Effector memory CD8-positive, alpha-beta T cell (primary cell): Measurements from ENCODE around the gene ASCC1.

Experiments
- ATAC-seq: fragments of 150-1000 bp; cut with Tn5 transposase; replicated peaks from 2 replicates; pipeline ENCODE4 v1.10.0; 2021; ENCODE audit warnings: mild to moderate bottlenecking, moderate library complexity
- DNase-seq, 3 experiments: peaks; one replicate each; pipeline ENCODE4 v3.0.0; 2021
- H3K27ac Mint-ChIP-seq, 2 donors: one replicate each; pipeline ENCODE4 v1.8.0; 2022; ENCODE audit warnings: mild to moderate bottlenecking in 2 of 2, mixed read lengths in 2 of 2, moderate library complexity in 2 of 2
- H3K27me3 Mint-ChIP-seq, 2 donors: one replicate each; pipeline ENCODE4 v1.8.0; 2022; ENCODE audit warnings: mixed read lengths in 2 of 2
- H3K36me3 Mint-ChIP-seq: one replicate; pipeline ENCODE4 v1.8.0; 2022; ENCODE audit warnings: mild to moderate bottlenecking, moderate library complexity, mixed read lengths; ENCODE audit not compliant: insufficient read depth
- H3K4me1 Mint-ChIP-seq, 2 donors: one replicate each; pipeline ENCODE4 v1.8.0; 2022; ENCODE audit warnings: low read depth in 2 of 2, mixed read lengths in 2 of 2
- H3K4me3 Mint-ChIP-seq, 2 donors: one replicate each; pipeline ENCODE4 v1.8.0; 2022; ENCODE audit warnings: mild to moderate bottlenecking in 2 of 2, mixed read lengths in 2 of 2, moderate library complexity in 2 of 2
- H3K9me3 Mint-ChIP-seq, 2 donors: one replicate each; pipeline ENCODE4 v1.8.0; 2022; ENCODE audit warnings: mixed read lengths in 2 of 2

The ASCC1 gene

GRCh38 chr10:72079356-72079755 lies 136.7 kb downstream of the ASCC1 start:
- Mint-ChIP-seq H3K4me3 (peak overlapping the region; percentile 74 to 94), H3K4me1 (peaks cover 84 to 85% of the 10 kb centered on the region in 2 donors), H3K27me3 (no peaks in the 10 kb centered on the region), H3K27ac (peak overlapping the region; percentile 94 to 99), H3K36me3 (peaks cover 98% of the 10 kb centered on the region), H3K9me3 (no peaks in the 10 kb centered on the region)
- peak; percentile 57 for ATAC-seq
- DNase-seq = peak; percentile 70 to 85 (median 81)

GRCh38 chr10:72077275-72077990 lies 138.6 kb downstream of the ASCC1 start:
- H3K9me3 Mint-ChIP-seq = no peaks in the 10 kb centered on the region
- H3K4me1 Mint-ChIP-seq = peaks cover 75 to 80% of the 10 kb centered on the region in 2 donors
- peak overlapping the region; percentile 76 to 94 for H3K4me3 Mint-ChIP-seq
- H3K27me3 Mint-ChIP-seq = no peaks in the 10 kb centered on the region
- DNase-seq = no peak
- ATAC-seq = no peak
- H3K36me3 Mint-ChIP-seq = peaks cover 98% of the 10 kb centered on the region
- peak overlapping the region; percentile 91 to 99 for H3K27ac Mint-ChIP-seq

- peaks cover 98% of the 10 kb centered on the region for H3K36me3 Mint-ChIP-seq
- ATAC-seq (no peak), DNase-seq (no peak)
- peak overlapping the region; percentile 91 to 99 for H3K27ac Mint-ChIP-seq
- H3K4me1 Mint-ChIP-seq = peaks cover 70 to 80% of the 10 kb centered on the region in 2 donors
- no peaks in the 10 kb centered on the region for H3K9me3 Mint-ChIP-seq
- no peaks in the 10 kb centered on the region for H3K27me3 Mint-ChIP-seq
- peak overlapping the region; percentile 76 to 94 for H3K4me3 Mint-ChIP-seq
Measured at GRCh38 chr10:72076756-72077155, 139.3 kb downstream of the ASCC1 start.

- H3K4me1 Mint-ChIP-seq = peaks cover 67 to 77% of the 10 kb centered on the region in 2 donors
- H3K9me3 Mint-ChIP-seq = no peaks in the 10 kb centered on the region
- peak overlapping the region; percentile 76 to 94 for H3K4me3 Mint-ChIP-seq
- ATAC-seq = no peak
- peaks cover 98% of the 10 kb centered on the region for H3K36me3 Mint-ChIP-seq
- peak overlapping the region; percentile 48 to 99 for H3K27ac Mint-ChIP-seq
- H3K27me3 Mint-ChIP-seq = no peaks in the 10 kb centered on the region
- peak in 1 of 3 experiments; percentile 1 for DNase-seq
Measured at GRCh38 chr10:72075376-72076115, 140.5 kb downstream of the ASCC1 start.

- Mint-ChIP-seq H3K9me3 (no peaks in the 10 kb centered on the region), H3K4me3 (peak overlapping the region; percentile 62 to 94), H3K4me1 (peaks cover 64 to 75% of the 10 kb centered on the region in 2 donors), H3K27me3 (no peaks in the 10 kb centered on the region), H3K27ac (peak overlapping the region in 1 of 2 donors; percentile 99), H3K36me3 (peaks cover 98% of the 10 kb centered on the region)
- DNase-seq (peak in 1 of 3 experiments; percentile 4), ATAC-seq (no peak)
Measured at GRCh38 chr10:72074574-72075375, 141.3 kb downstream of the ASCC1 start.

GRCh38 chr10:72073708-72074573 lies 142.1 kb downstream of the ASCC1 start:
- Mint-ChIP-seq H3K36me3 (peaks cover 98% of the 10 kb centered on the region), H3K27ac (peak overlapping the region; percentile 61 to 99), H3K9me3 (no peaks in the 10 kb centered on the region), H3K4me1 (peaks cover 59 to 73% of the 10 kb centered on the region in 2 donors), H3K27me3 (no peaks in the 10 kb centered on the region), H3K4me3 (peak overlapping the region; percentile 62 to 94)
- no peak for DNase-seq
- peak; percentile 3 for ATAC-seq

- Mint-ChIP-seq H3K27me3 (no peaks in the 10 kb centered on the region), H3K4me3 (peak overlapping the region in 1 of 2 donors; percentile 26), H3K36me3 (peaks cover 98% of the 10 kb centered on the region), H3K27ac (peak overlapping the region in 1 of 2 donors; percentile 99), H3K4me1 (peaks cover 49 to 71% of the 10 kb centered on the region in 2 donors), H3K9me3 (no peaks in the 10 kb centered on the region)
- no peak for DNase-seq
- ATAC-seq = no peak
Measured at GRCh38 chr10:72072639-72073038, 143.4 kb downstream of the ASCC1 start.

- Mint-ChIP-seq H3K4me1 (peaks cover 43 to 66% of the 10 kb centered on the region in 2 donors), H3K9me3 (no peaks in the 10 kb centered on the region), H3K36me3 (peaks cover 98% of the 10 kb centered on the region), H3K4me3 (peak overlapping the region in 1 of 2 donors; percentile 26), H3K27me3 (no peaks in the 10 kb centered on the region), H3K27ac (peak overlapping the region in 1 of 2 donors; percentile 99)
- DNase-seq (peak in 1 of 3 experiments; percentile 2), ATAC-seq (no peak)
Measured at GRCh38 chr10:72072046-72072445, 144.0 kb downstream of the ASCC1 start.

- no peaks in the 10 kb centered on the region for H3K27me3 Mint-ChIP-seq
- H3K36me3 Mint-ChIP-seq = peaks cover 99% of the 10 kb centered on the region
- DNase-seq (no peak), ATAC-seq (no peak)
- peak overlapping the region; percentile 19 to 67 for H3K4me3 Mint-ChIP-seq
- H3K4me1 Mint-ChIP-seq = peaks cover 22 to 47% of the 10 kb centered on the region in 2 donors
- H3K27ac Mint-ChIP-seq = peak overlapping the region; percentile 68 to 99
- no peaks in the 10 kb centered on the region for H3K9me3 Mint-ChIP-seq
Measured at GRCh38 chr10:72069751-72070526, 146.1 kb downstream of the ASCC1 start.

GRCh38 chr10:72068901-72069446 lies 147.1 kb downstream of the ASCC1 start:
- Mint-ChIP-seq H3K27me3 (no peaks in the 10 kb centered on the region), H3K36me3 (peaks cover 99% of the 10 kb centered on the region), H3K4me1 (peaks cover 14 to 44% of the 10 kb centered on the region in 2 donors), H3K4me3 (peak overlapping the region in 1 of 2 donors; percentile 67), H3K9me3 (no peaks in the 10 kb centered on the region), H3K27ac (peak overlapping the region; percentile 68 to 99)
- no peak for ATAC-seq
- no peak for DNase-seq

- peak overlapping the region in 1 of 2 donors; percentile 67 for H3K4me3 Mint-ChIP-seq
- peaks cover 15 to 42% of the 10 kb centered on the region in 2 donors for H3K4me1 Mint-ChIP-seq
- H3K36me3 Mint-ChIP-seq = peaks cover 99% of the 10 kb centered on the region
- H3K9me3 Mint-ChIP-seq = no peaks in the 10 kb centered on the region
- H3K27me3 Mint-ChIP-seq = no peaks in the 10 kb centered on the region
- DNase-seq (no peak), ATAC-seq (peak; percentile 5)
- peak overlapping the region; percentile 68 to 99 for H3K27ac Mint-ChIP-seq
Measured at GRCh38 chr10:72068126-72068765, 147.8 kb downstream of the ASCC1 start.
